Hematopoietic multipotent progenitor cell treated with erythropoietin and hydrocortisone succinate and interleukin-3 and kit ligand, for 17 days (in vitro differentiated cells): ENCODE results near the gene SEC14L3.
"Not testable (repeated sequence)": the region's sequence is repeated elsewhere in the genome, so short reads cannot be mapped to it uniquely, and the experiment has no call there.

ENCODE experiments used
- DNase-seq: peaks from one replicate; pipeline ENCODE4 v3.0.0-alpha.2; 2015; ENCODE audit warnings: low spot score

Gene SEC14L3

DNA sequence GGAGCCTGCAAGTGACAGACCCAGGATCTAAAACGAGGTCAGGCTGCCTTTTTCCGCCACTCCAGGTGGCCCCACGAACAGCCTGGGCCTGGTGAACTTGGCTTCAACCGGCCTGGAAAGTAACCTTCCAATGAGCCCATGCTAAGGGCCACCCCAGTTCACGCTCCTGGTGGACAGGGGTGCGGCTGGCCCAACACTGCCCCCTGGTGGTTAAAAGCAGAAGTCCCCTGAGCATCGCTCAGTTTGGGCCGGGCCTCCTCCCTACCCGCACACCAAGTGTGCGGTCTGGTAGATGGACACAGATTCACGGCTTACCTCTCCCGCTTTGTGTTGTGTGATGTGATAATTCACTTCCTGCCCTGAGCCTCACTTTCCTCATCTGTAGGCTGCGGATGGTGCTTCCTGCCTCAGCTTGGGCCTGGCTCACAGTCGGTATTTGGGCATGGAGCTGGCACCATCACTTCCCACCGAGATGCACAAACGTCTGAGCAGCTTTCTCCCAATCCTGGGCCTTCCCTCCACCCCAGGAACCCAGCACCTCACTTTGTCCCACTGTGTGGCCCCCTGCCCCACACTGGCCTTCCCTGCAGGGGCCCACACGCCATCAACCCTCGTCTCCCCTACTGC is 13.7 kb upstream of the SEC14L3 start:
- DNase-seq: peak; percentile 84

DNA sequence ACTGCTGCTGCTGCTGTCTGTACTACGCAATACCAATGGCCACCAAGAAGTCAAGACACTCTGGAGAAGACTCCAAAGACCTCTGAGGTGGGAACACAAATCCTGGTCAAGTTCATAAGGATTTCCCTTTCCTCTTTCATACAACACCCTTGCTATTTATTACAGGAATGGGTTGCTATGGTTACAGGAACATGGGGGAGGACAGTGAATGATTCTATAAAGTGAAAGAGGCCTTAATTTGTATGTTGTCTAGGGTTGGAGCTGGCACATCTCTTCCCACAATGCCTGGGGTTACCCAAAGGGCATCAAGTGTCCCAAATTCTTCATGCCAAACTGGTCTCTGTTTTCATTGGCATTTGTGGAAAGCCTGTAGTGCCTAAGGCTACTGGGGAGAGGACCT is 11.4 kb upstream of the SEC14L3 start:
- no peak for DNase-seq

DNA sequence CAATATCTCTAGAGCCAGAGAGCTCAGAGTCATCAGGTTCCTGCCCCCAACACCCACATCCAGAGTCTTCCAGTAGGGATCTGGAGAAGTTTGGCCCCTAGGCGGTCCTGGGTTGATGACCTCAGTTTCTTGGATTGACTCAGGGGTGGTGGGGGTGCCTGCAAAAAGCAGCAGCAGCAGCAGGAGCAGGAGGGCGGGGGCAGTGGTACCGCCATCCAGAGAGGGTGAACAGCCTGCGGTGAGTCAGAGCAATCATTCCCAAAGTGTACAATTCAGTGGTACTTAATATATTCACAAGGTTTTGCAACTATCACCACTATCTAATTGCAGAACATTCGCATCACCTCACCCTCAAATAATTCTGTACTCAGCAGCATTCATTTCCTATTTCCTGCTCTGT is 9.9 kb upstream of the SEC14L3 start:
- no peak for DNase-seq

DNA sequence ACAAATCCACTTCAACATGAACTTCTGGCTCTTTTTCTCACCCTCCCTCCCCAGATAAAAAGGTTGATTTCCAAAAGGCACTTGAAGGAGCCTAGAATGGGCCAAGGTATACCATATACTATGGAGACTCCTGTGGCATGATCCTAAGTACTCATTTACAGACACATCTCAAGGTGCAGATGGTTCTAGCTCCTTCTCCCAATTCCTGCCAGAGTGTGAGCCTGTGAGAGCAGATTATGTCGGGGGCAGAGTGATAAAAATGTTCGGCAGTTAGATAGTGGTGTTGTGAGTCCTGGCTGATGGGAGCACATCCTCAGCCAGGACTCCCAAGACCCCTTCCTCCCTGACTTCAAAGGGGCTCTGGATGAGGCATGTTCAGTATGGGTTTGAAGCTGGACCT is 8.2 kb upstream of the SEC14L3 start:
- no peak for DNase-seq

DNA sequence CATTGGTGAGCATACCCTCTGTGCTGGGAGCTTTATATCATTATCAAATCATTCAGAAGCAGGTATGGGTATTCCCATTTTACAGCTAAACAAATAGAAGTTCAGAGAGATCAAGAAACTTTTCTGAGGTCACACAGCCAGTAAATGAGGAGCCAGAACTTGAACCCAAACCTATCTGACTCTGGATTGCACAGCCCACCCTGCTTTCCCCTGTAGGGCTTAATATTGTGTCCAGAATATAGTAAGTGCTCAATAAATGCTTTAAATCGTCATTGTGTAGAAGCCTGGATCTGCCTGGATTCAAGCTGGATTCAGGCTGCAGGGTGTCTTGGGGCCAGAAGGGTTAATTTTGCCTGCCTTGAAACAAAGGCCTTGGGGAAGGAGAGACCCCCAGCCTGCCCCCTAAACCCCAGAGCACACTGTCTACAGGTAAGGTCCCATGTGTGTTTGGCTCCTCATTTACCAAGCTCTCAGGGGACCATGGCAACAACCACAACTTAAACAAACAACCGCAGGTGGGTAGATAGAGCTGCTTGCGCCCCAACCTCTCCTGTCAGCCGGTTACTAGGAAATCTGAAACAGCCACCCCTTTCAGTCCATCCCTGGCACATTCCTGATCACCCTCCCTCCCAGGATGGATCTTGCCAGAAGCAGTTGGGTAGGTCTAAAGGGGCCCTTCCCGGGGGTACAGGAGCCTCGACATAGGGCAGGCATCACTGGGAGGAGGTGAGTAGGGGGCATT is 3.0 kb upstream of the SEC14L3 start:
- no peak for DNase-seq

DNA sequence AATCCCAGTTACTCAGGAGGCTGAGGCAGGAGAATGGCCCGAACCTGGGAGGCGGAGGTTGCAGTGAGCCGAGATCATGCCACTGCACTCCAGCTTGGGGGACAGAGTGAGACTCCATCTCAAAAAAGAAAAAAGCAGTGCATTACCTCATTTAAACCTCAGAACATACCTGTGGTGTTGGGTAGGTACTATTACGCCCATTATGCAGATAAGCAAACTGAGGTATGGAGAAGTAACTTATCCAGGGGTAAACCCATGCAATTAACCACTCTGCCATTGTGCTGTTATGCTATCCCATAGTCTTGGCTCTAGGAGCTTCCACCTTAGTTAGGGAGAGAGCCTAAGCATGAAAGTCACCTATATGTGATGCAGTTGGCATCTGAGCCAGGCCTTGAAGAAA is 2.3 kb upstream of the SEC14L3 start:
- no peak for DNase-seq

DNA sequence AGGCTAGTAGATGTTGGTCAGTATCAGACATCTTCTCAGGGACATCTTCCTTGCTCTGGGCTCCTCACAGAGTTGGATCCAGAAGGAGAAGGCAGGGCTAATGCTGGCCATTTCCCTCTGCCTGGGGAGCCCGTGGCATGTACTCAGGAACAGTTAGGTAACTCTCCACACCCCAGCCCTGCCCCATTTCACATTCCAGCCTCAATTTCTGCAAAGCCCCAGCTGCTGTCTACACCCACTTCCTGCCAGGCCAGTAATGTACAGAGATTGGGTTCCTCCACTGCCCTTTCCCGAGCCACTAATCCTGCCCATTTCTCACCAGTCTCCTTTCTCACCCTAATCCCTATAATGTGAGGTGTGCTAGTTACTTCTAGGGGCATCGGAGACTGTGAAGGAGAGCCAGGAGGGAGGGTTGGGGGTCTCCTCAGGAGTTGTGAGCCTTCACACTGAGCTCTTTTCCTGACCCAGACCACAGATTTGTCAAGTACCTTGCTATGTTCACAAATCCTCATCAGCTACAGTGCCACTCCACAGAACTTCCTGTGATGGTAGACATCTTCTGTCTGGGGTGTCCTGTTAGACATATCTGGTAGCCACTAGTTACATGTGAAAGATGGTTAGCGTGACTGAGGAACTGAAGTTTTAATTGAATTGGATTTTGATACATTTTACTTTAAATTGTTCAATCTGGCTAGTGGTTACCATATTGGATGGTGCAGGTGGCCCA is 1.3 kb upstream of the SEC14L3 start:
- DNase-seq: no peak

DNA sequence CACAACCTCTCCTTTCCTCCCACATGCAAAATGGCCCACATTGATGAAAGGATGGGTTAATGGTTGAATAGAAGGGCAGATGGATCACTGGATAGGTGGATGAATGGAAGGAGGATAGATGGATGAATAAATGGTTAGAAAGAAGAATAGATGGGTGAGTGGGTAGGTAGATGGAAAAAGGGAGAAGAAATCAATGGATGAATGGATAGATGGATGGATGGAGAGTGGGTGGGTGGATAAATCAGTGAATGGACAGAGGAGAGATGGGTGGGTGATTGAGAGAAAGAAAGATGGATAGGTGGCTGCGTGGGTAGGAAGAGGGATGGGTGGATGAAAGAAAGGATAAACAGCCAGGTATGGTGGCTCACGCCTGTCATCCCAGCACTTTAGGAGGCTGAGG is 1.2 kb downstream of the SEC14L3 start:
- no peak for DNase-seq

DNA sequence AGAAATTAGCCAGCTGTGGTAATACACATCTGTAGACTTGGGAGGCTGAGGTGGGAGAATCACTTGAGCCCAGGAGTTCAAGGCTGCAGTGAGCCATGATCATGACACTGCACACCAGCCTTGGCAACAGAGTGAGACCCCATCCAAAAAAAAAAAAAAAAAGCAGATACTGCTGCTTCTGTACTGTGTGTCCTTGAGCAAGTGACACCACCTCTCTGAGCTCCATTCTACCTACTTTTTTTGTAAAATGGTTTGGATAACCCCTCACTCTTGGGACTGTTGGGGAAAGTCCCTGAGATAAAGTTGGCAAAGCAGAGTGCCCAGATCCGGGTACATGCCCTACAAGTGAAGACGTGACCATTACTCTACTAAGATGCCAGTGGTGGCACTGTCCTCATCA is 2.7 kb downstream of the SEC14L3 start:
- DNase-seq: no peak

DNA sequence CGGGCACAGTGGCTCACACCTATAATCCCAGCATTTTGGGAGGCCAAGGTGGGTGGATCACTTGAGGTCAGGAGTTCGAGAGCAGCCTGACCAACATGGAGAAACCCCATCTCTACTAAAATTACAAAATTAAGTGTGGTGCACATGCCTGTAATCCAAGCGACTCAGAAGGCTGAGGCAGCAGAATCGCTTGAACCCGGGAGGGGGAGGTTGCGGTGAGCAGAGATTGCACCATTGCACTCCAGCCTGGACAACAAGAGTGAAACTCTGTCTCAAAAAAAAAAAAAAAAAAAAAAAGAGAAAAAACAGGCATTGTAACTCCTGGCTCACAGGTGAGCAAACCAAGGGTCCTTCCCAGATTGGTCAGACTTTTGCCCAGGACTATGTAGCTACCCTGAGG is 11.3 kb downstream of the SEC14L3 start:
- not testable (repeated sequence) for DNase-seq

DNA sequence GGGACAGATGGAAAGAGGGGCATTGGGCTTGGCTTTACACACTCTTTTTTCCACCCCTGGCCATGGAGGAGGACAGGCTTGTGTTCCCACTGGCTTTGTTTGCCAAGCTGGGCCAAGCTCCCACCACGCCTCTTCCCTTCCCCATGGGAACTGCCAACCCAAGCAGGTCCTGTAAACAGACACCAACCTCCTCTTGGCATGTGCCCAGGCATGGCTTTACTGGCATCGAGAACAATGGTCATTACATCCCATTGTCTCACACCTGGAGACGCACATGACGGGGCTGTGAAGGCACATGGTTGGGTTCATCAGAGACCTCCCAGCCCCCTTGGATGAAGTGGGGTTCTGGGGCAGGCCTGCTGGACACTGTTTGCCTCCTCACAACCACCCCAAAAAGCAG is 11.7 kb downstream of the SEC14L3 start:
- DNase-seq: no peak

DNA sequence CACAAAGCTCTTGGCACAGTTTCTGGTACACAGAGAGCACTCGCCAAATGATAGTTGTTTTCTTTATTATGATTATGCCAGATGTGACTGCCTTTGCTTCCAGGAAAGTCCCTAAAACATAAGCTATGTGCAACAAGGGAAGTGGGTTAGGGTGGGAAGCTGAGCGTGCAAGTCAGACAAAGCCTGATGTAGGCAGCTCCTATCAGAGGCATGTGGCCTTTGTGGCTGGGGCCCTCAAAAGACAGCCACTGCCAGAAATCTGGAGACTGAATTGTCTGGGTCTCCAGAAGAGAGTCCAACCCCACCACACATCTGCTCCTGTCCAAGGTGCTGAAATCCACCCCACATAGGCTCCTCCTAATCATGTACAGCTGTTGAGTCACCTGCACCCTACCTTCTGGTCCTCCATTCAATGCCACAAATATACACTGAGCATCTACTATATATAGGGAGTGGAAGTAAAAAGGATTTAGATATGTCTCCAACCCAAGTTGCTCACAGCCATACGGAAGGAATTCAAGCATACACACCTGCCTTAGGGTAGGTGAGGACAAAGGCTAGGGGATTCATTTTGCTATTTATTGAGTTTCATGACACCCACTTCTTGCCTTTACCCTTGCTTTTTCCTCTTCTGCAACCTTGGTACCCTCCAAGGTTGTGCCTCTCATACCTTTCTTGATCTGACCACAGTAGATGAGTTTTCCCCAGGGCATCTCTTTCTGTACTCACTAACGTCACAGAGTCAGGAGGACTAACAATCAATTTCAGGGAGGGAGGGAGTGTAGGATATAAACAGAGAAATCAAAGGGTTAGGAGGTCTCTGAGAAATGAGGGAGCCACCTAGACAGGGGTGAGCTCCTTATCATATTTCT is 12.4 kb downstream of the SEC14L3 start:
- DNase-seq: no peak

DNA sequence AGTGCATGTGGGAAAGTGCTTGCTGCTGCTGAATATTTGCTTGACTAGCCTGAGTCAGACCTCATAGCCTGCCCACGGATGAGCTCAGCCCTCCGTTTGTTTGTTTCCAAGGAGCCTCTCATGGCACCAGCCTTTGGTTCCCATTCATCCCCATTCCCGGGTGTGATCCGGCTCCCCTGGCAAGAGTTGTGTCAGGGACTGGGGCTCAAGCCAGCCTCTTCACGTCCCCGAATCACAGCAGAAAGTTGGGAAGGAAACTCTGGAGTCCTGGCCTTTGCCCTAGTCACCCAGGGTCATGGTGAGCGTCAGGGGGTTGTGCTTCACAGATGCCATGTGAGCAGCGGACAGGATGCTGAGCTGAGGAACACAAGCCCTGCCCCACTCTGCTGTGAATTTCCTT is 13.8 kb downstream of the SEC14L3 start:
- DNase-seq: no peak

DNA sequence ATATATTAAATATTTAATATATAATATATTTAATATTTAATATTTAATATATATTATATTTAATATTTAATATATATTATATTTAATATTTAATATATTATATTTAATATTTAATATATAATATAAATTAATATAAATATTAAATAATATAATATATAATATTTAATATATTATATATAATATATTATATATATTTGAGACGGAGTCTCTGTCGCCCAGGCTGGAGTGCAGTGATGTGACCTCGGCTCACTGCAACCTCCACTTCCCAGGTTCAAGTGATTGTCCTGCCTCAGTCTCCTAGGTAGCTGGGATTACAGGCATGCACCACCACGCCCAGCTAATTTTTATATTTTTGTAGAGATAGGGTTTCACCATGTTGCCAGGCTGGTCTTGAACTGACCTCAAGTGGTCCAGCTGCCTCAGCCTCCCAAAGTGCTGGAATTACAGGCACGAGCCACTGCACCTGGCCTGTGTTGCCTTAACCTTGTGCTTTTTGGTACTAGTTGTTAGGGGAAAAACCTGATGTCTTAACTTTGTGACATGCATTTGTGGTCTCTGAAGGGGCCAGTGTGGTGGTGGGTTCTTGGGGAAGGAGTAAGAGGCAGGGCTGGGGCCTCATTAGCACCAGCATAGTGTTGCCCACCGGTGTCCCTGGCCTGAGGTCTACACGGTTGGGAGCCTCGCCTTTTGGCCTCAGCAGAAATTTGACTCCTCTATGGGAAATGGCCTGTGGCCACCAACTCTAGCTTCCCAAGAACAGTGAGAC is 16.6 kb downstream of the SEC14L3 start:
- DNase-seq: no peak

DNA sequence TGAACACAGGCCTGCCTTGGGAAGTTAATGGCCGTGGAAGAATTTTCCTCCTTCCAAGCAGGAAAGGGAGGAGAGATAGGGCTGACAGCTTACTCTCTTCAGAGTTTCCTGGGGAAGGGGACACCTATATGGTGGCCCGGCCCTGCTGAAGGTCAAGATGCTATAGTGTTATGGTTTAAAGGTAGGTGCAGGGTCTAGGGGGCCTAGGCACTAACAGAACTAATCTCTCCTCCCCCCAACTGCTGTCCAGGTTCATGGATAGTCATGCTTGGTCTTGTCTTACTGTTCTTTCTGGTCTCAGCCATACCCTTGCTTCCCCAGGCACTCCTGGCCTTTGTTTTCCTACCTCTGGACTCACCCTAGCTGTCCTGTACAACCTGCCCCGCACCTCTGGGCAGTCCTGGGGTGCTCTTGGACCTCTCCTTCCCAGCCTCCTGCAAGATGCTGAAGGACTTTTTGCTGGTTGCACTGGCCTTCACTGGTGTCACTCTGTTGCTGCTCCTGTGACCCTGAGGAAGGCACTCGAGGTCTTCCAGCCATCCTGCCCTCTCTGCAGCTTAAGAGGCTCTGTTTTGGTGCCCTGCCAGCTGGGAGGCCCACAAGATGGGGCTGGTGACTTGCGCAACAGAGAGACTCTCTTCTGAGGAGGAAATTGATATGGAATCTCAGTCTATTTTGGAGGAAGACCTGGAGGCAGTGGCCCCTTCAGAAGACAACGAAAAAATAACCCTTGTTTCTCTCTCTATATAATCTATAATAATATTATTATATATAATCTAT is 17.9 kb downstream of the SEC14L3 start:
- DNase-seq: peak; percentile 60

DNA sequence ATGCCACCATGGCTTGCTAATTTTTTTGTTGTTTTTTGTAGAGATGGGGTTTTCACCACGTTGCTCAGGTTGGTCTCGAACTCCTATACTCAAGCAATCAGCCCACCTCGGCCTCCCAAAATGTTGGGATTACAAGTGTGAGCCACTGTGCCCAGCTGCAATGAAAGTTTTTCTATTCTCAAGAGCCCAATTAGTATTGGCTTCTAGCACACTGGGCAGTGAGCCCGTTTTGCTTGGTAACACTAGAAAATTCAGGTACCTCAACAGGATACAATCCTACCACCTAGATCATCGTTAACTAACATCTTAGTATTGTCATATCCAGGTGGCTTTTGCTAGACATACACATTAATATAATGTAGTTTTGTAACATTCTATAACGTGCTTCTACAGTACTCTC is 19.0 kb downstream of the SEC14L3 start:
- no peak for DNase-seq

DNA sequence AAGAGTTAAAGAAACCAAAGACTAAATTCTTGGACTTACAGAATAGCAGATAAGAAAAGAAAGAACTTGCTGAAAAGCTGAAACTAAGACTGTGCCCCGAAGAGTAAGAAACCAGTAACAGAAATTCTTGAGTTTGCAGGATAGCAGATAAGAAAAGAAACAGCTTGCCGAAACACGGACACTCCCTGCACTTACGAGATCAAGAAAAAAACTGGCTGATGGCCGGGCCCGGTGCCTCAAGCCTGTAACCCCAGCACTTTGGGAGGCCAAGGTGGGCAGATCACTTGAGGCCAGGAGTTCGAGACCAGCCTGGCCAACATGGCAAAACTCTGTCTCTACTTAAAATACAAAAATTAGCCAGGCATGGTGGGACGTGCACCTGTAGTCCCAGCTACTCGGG is 20.3 kb downstream of the SEC14L3 start:
- peak; percentile 79 for DNase-seq

DNA sequence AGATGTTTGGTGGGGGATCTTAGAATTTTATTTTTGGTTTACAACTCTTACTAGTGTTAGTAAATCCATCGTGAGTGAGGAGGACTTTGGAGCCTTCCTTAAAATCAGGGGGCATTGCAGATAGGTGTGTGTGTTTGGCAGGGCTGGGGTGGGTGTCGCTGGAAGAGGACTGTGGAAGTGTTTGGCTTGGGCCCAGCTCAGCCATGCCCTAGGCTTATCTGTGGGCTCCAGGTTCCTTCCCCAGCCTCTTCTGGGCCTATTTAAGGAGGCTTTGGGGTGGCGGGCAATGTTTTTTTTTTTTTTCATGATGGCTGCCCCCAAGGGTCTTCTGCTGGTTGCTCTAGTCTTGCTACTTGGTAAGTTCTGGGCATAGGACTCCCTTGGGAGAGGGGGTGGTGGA is 24.2 kb downstream of the SEC14L3 start:
- peak; percentile 80 for DNase-seq

DNA sequence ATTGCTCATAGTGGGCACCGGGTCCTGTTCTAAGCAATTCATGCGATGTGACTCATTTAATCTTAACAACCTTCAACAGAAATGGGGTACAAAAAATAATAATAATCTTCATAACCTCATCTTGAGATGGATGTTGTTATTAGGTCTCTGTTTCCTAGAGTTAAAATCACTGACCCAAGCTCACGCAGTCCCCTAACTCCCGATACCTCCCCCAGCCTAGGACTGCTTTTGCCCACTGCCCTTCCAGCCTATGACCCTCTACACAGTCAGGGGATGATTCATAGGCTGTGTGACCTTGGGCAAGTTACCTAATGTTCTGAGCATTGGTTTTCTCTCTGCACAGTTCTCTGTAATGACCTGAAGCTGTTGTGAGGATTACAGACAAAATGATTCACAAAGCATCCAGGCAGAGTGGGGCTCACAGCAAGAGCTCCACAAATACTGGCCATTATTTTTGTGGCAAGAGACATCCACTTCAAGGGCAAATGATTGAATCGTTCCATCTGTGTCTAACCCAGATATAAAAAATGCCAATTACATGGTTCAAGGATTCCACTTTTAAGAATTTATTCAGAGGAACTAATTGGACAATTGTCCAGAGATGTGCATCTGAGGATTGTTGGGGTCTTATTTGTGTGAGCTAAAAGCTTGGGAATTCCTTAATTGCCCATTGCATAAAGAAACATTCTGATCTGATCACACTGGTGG is 26.2 kb downstream of the SEC14L3 start:
- no peak for DNase-seq
